Left kidney (tissue), 2 donors: ENCODE data around the gene STK4. TPM values are rescaled to one million over a fixed set of nuclear protein-coding genes. Genes with fewer than 3 reads are reported as not detected.

ENCODE experiments used
- DNase-seq: peaks from one replicate; pipeline ENCODE4 v3.0.0-alpha.2; 2013
- polyA plus RNA-seq: library from polyadenylated mRNA; unstranded; fragments of 120-200 nt; gene quantifications from one replicate; pipeline ENCODE4 v1.2.1, GENCODE V29; 2013; ENCODE audit not compliant: insufficient read length

Gene STK4
- polyA plus RNA-seq, 1 donor: 22.8 TPM

GRCh38 chr20:45111799-45112471 lies 145.6 kb downstream of the STK4 start:
- no peak for DNase-seq

GRCh38 chr20:45112754-45113153 lies 146.4 kb downstream of the STK4 start:
- no peak for DNase-seq

GRCh38 chr20:45113865-45114264 lies 147.6 kb downstream of the STK4 start:
- no peak for DNase-seq

GRCh38 chr20:45114465-45115385 lies 148.4 kb downstream of the STK4 start, which contains the start of gene WFDC5:
Gene WFDC5, minus strand, starts transcription at chr20:45115174. Its CDS starts 91 bp downstream, at chr20:45115083.
- DNase-seq: no peak

- DNase-seq: no peak
These were observed 149.1 kb downstream of the STK4 start for GRCh38 chr20:45115386-45115774.

GRCh38 chr20:45115829-45116228 lies 149.5 kb downstream of the STK4 start:
- DNase-seq: no peak

GRCh38 chr20:45117581-45117980 lies 151.3 kb downstream of the STK4 start:
- no peak for DNase-seq

- DNase-seq: no peak
These were observed 151.7 kb downstream of the STK4 start for GRCh38 chr20:45118028-45118427.

- DNase-seq: no peak
These were observed 153.4 kb downstream of the STK4 start for GRCh38 chr20:45119556-45120266.

- no peak for DNase-seq
These were observed 155.1 kb downstream of the STK4 start for GRCh38 chr20:45121388-45121787.

- no peak for DNase-seq
These were observed 158.1 kb downstream of the STK4 start, which contains the start of gene WFDC12 for GRCh38 chr20:45124365-45124764. Gene WFDC12, minus strand, starts transcription at chr20:45124465. Its CDS starts 18 bp downstream, at chr20:45124447.

- DNase-seq: peak; percentile 6
These were observed 161.8 kb downstream of the STK4 start for GRCh38 chr20:45128099-45128498.

Other genes starting within 250 kb of the STK4 start
- 0.07 TPM for gene KCNK15, start 220.6 kb upstream of the STK4 start, polyA plus RNA-seq
- gene RIMS4, start 156.0 kb upstream of the STK4 start, polyA plus RNA-seq: 0.52 TPM
- gene YWHAB, start 80.8 kb upstream of the STK4 start, polyA plus RNA-seq: 236 TPM
- 105 TPM for gene PABPC1L, start 56.5 kb upstream of the STK4 start, polyA plus RNA-seq
- 40.4 TPM for gene TOMM34, start 6.1 kb upstream of the STK4 start, polyA plus RNA-seq
- 0.55 TPM for gene KCNS1, start 134.6 kb downstream of the STK4 start, polyA plus RNA-seq
- not detected for gene WFDC5, start 148.7 kb downstream of the STK4 start, polyA plus RNA-seq
- gene WFDC12, start 158.0 kb downstream of the STK4 start, polyA plus RNA-seq: not detected
- not detected for gene PI3, start 208.4 kb downstream of the STK4 start, polyA plus RNA-seq
- not detected for gene SEMG1, start 240.5 kb downstream of the STK4 start, polyA plus RNA-seq